Stomach (tissue), 4 donors: ENCODE measurements around the gene ANKRD44.

Experiments used
- CTCF ChIP-seq, 7 experiments: fragments of 450-650 bp in 4 of 7; fragments of 200-600 bp in 3 of 7; sonication (generic) in 3 of 7; IDR thresholded peaks; one replicate each; pipeline ENCODE4 v1.5.1; 2016 to 2019; ENCODE audit warnings: antibody characterized with exemption in 7 of 7, control low read depth in 2 of 7, mild to moderate bottlenecking in 1 of 7
- EP300 ChIP-seq: sonication (generic); formaldehyde crosslinking; IDR thresholded peaks from one replicate; pipeline ENCODE4 v1.6.1; 2017; ENCODE audit warnings: antibody characterized with exemption
- POLR2A ChIP-seq, 4 donors: fragments of 450-650 bp; IDR thresholded peaks; one replicate each; pipeline ENCODE4 v1.6.1; 2016; ENCODE audit warnings: antibody characterized with exemption in 4 of 4, control low read depth in 2 of 4, mild to moderate bottlenecking in 1 of 4, moderate library complexity in 1 of 4

DNA sequence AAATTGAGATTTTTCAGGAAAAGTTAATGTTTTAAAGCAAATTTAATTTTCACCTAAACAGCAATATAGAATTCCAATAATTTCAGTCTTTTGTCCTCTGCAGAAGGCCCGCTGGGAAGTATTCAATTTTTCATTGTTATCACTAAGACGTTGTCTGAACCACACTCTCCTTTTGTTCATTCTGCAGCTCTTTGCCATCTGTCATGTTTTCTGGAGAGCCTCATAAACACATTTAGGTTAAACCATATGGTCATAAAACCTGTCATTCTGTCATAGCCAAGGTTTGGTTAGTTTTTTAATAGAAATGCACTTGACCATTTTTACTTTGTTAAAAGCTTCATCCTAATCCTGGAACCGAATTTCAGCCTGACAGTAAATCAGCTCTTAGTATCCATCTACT lies 330.1 kb downstream of the ANKRD44 start:
- TF ChIP-seq POLR2A (IDR thresholded peaks at IDR 0.05) (no peak), CTCF (IDR thresholded peaks at IDR 0.05) (no peak), EP300 (no peak)
